NCI-H2081 treated with DMSO at 0.1 percent for 48 hours (cell line): ENCODE measurements around the gene NAA80.

Experiments used
- DNase-seq: peaks from one replicate; lab custom pipeline; 2025; lab: John Stamatoyannopoulos, UW

NAA80 gene

DNA sequence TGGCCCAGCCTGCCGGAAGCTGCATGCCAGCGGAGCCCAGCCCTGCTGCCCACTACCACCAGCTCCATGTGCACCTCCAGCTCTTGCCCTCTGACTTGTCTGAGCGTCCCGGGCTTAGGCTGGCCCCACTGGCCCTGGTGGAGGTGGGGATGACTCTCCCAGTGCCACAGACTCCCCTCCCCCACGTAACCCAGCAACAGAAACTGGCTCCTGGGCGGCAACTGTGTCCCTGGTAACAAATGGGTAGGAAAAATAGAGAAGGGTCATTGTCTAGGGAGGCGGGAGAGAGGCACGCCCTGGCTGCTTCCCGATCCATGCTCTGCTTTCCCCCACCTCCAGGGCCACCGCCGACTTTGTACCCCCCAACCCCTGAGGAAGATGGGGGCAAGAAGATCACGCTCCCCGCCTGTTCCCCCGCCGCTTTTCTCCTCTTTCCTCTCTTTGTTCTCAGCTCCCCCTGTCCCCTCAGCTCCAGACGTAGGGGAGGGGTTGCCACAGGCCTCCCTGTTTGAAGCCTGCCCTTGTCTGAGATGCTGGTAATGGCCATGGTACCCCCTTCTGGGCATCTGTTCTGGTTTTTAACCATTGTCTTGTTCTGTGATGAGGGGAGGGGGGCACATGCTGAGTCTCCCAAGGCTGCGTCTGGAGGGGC is 41.0 kb downstream of the NAA80 start:
- no peak for DNase-seq

GRCh38 chr3:50256978-50257890 is 42.0 kb downstream of the NAA80 start:
- no peak for DNase-seq

GRCh38 chr3:50255251-50255615 is 44.0 kb downstream of the NAA80 start:
- DNase-seq: no peak

- DNase-seq: no peak
These were observed 44.5 kb downstream of the NAA80 start for GRCh38 chr3:50254577-50255250.

DNA sequence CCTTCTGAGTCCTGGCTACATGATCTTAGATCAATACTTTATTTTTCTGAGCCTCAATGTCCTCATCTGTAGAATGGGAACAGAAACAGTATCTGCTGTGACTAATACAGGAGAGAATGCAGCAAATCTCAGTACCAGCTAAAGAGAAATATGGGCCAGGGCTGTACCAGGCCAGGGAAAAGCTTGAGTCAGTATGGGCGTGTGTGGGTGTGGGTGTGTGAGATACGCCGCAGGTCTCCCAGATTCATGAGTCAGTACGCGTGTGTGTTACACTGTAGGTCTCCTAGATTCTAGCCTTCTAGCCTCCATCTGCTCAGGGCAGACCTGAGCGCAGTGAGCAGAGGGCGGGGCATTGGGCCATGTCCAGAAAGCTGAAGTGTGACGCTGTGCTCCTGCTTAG is 48.0 kb downstream of the NAA80 start:
- DNase-seq: no peak

DNA sequence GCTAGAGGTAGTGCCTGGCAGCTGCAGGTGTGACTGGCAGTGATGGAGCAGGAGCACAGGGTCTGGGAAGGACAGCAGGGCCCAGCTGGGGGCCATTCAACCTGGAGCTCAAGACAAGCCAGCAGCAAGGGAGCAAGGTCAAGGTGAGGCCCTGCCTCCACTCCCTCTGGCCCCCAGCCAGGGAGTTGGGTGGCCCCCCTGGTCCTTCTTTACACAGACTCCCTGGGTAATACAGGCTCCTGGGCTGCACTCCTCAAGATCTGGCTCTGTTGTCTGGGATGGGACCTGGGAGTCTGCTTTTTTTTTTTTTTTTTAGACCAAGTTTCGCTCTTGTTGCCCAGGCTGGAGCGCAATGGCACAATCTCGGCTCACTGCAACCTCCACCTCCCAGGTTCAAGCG is 48.7 kb downstream of the NAA80 start:
- no peak for DNase-seq

GRCh38 chr3:50249457-50249856 is 49.7 kb downstream of the NAA80 start:
- no peak for DNase-seq

GRCh38 chr3:50248387-50248786 is 50.8 kb downstream of the NAA80 start:
- DNase-seq: no peak

- DNase-seq: no peak
These were observed 52.7 kb downstream of the NAA80 start for GRCh38 chr3:50246517-50246954.
